ENCODE results near the gene SFT2D1. TPM values are rescaled to one million over a fixed set of nuclear protein-coding genes. Genes with fewer than 3 reads are reported as not detected.

The SFT2D1 gene
- total and polyA plus RNA-seq, 9 of the 15 experiments (the other 6 are each of a cell fraction or from before 2014, with no cell fraction given), result 54.4 to 140 (median 74.6) TPM

GRCh38 chr6:166333172-166333995 lies 9.0 kb downstream of the SFT2D1 start:
- peak overlapping the region in 1 of 2 experiments; percentile 22; a peak in 2 of 4 replicates for H3K9ac ChIP-seq (ENCODE audit: insufficient read depth in 1 of 2, low read depth in 2 of 2, low read length in 2 of 2)
- DNase-seq (ENCODE audit: extremely low read depth in 1 of 4, low spot score in 3 of 4) (no peak), FAIRE-seq (no peak), ATAC-seq (no peak)
- in situ Hi-C loops (cut with MboI) (loop anchor here (5.0 kb wide), 1 partner anchor 44 kb away; no protein-coding TSS in a partner anchor), intact Hi-C loops (cut with micrococcal nuclease) (loop anchor here (5.0 kb wide), 1 partner anchor 69 kb away; no protein-coding TSS in a partner anchor)
- H4K20me1 ChIP-seq (replicated peaks; ENCODE audit: control insufficient read depth, insufficient read depth, low read length), result peaks cover 23% of the 10 kb centered on the region; the same call in 1 of the 2 replicates
- ChIA-PET POLR2A (interaction anchor here (0.5 to 1.2 kb wide), 3 partner anchors 14 to 23 kb away, joined by 3 to 4 read pairs (median 4); no protein-coding TSS in a partner anchor), CTCF (ENCODE audit: low intra/inter-chr PET ratio) (no interaction called here)
- H2AFZ ChIP-seq (ENCODE audit: low read depth, low read length), result no peak overlapping the region
- 87% methylated on average over 23 of the region's 23 CpGs for WGBS (ENCODE audit: insufficient coverage, low coverage, missing lambda C conversion rate)
- no peak overlapping the region for H3K4me2 ChIP-seq (ENCODE audit: insufficient read depth, low read length)
- H3K79me2 ChIP-seq (ENCODE audit: control insufficient read depth, insufficient read depth, low read length), result peaks cover 96% of the 10 kb centered on the region
- H3K4me1 ChIP-seq (replicated peaks in 1 of 2; ENCODE audit: control insufficient read depth in 2 of 2, insufficient read depth in 2 of 2, low read length in 2 of 2), result peaks cover 5 to 14% of the 10 kb centered on the region in 2 experiments; a peak in 4 of 5 replicates
- no TSS peak for BruUV-seq (replicated peaks)
- H3K4me3 ChIP-seq, result no peak overlapping the region
- H3K36me3 ChIP-seq (ENCODE audit: control insufficient read depth, insufficient read depth, low read length), result peaks cover 55% of the 10 kb centered on the region
- no peak overlapping the region for H3K27ac ChIP-seq (ENCODE audit: extremely low read depth, low read depth, low read length)
- H3K9me3 ChIP-seq (replicated peaks; ENCODE audit: control insufficient read depth, insufficient read depth, low read depth, low read length), result no peaks in the 10 kb centered on the region
- no peaks in the 10 kb centered on the region for H3K27me3 ChIP-seq (ENCODE audit: control insufficient read depth in 2 of 2, insufficient read depth in 2 of 2, low read length in 2 of 2)
- no peaks in the 10 kb centered on the region for H3K9me1 ChIP-seq (ENCODE audit: control insufficient read depth, insufficient read depth, low read length)
- no peak for TF ChIP-seq HNRNPLL (IDR thresholded peaks at IDR 0.05; ENCODE audit: low read depth, low read length, poor library complexity, severe bottlenecking)
- peak; percentile 65 for TF ChIP-seq POLR2G (IDR thresholded peaks at IDR 0.05; ENCODE audit: low read depth, low read length)
- 0 out of 2 replicates have a peak, but pooled peaks have one; percentile 27 for TF ChIP-seq RBFOX2 (IDR thresholded peaks at IDR 0.05; ENCODE audit: low read depth, low read length)
- no peak for TF ChIP-seq MTA2 (IDR thresholded peaks at IDR 0.05; ENCODE audit: low read depth)
- TF ChIP-seq KHSRP (IDR thresholded peaks at IDR 0.05), result no peak
- TF ChIP-seq SRSF1 (IDR thresholded peaks at IDR 0.05; ENCODE audit: low read depth, low read length), result no peak
- peak; percentile 54 for TF ChIP-seq POLR2A (conservative IDR thresholded peaks at IDR 0.05)
- TF ChIP-seq THRB (CRISPR knock-in tag; conservative IDR thresholded peaks at IDR 0.05), result 0 out of 2 replicates have a peak, but pooled peaks have one; percentile 13
- TF ChIP-seq ZNF717 (CRISPR knock-in tag; IDR thresholded peaks at IDR 0.05), result no peak
- peak; percentile 51 for TF ChIP-seq SUPT5H (IDR thresholded peaks at IDR 0.05)
- peak; percentile 42 for TF ChIP-seq POLR2B (IDR thresholded peaks at IDR 0.05; ENCODE audit: low read depth, partially characterized antibody)
- no peak for TF ChIP-seq RBM17 (IDR thresholded peaks at IDR 0.05; ENCODE audit: borderline replicate concordance, low read depth, low read length)
- no peak for TF ChIP-seq CSDE1 (IDR thresholded peaks at IDR 0.05)
- TF ChIP-seq PYGO2 (tag; IDR thresholded peaks at IDR 0.05), result no peak
- TF ChIP-seq RFX5 (IDR thresholded peaks at IDR 0.05; ENCODE audit: low read depth, low read length), result no peak
- TF ChIP-seq STAG1 (CRISPR knock-in tag; IDR thresholded peaks at IDR 0.05; ENCODE audit: borderline replicate concordance), result no peak
